HepG2 (cell line): Measurements from ENCODE around the gene XXYLT1. TPM values are rescaled to one million over a fixed set of nuclear protein-coding genes. Genes with fewer than 3 reads are reported as not detected.
A peak's percentile ranks its signal among the peaks of the same experiment; 100 is the strongest.

Source experiments
- CAMTA2 ChIP-seq: sonication (generic); formaldehyde crosslinking; IDR thresholded peaks from 2 replicates; pipeline ENCODE4 v1.4.0; 2020; ENCODE audit warnings: mild to moderate bottlenecking, missing genetic modification reagents, borderline replicate concordance
- FOXP1 ChIP-seq, 2 experiments: fragments of 450-650 bp in 1 of 2; IDR thresholded peaks; 2 replicates each; pipeline ENCODE4 v1.6.1; 2017 to 2018; ENCODE audit warnings: antibody characterized with exemption in 1 of 2
- KAT2B ChIP-seq: fragments of 150-350 bp; IDR thresholded peaks from 2 replicates; pipeline ENCODE4 v1.6.1; 2014; ENCODE audit warnings: low read depth, low read length, borderline replicate concordance
- MBNL3 ChIP-seq: fragments of 250-450 bp; sonication (Bioruptor Pico); conservative IDR thresholded peaks from 2 replicates; pipeline ENCODE4 v1.8.0; 2022; ENCODE audit warnings: mild to moderate bottlenecking, inconsistent platforms
- RFXAP ChIP-seq: sonication (generic); formaldehyde crosslinking; IDR thresholded peaks from 2 replicates; pipeline ENCODE4 v1.4.0; 2020; ENCODE audit warnings: missing genetic modification reagents, borderline replicate concordance
- SMAD3 ChIP-seq: sonication (generic); formaldehyde crosslinking; IDR thresholded peaks from 2 replicates; pipeline ENCODE4 v1.4.0; 2020; ENCODE audit warnings: missing genetic modification reagents
- SMAD9 ChIP-seq: sonication (generic); formaldehyde crosslinking; IDR thresholded peaks from 2 replicates; pipeline ENCODE4 v1.5.1; 2020; ENCODE audit warnings: mild to moderate bottlenecking, missing genetic modification reagents
- TBP ChIP-seq: sonication (generic); formaldehyde crosslinking; IDR thresholded peaks from 2 replicates; pipeline ENCODE4 v1.5.0; 2020; ENCODE audit warnings: missing genetic modification reagents
- TCF12 ChIP-seq, 2 experiments: fragments of 450-650 bp in 1 of 2; sonication (generic) in 1 of 2; formaldehyde crosslinking in 1 of 2; IDR thresholded peaks; 2 replicates each; pipeline versions ENCODE4 v1.6.1 to v1.8.0; 2017 to 2022; ENCODE audit warnings: antibody characterized with exemption in 1 of 2, mild to moderate bottlenecking in 1 of 2, missing genetic modification reagents in 1 of 2, moderate library complexity in 1 of 2
- YY1 ChIP-seq: IDR thresholded peaks from 2 replicates; pipeline ENCODE4 v1.6.1; 2011; ENCODE audit warnings: low read length, low read depth, moderate library complexity, mild to moderate bottlenecking; ENCODE audit not compliant: insufficient read depth, insufficient replicate concordance
- ZBTB20 ChIP-seq: sonication (generic); formaldehyde crosslinking; IDR thresholded peaks from 2 replicates; pipeline ENCODE4 v1.8.1; 2023; ENCODE audit warnings: missing genetic modification reagents, low read depth, mild to moderate bottlenecking, borderline replicate concordance
- ZMYM4 ChIP-seq: sonication (generic); formaldehyde crosslinking; IDR thresholded peaks from 2 replicates; pipeline ENCODE4 v1.8.1; 2023; ENCODE audit warnings: mild to moderate bottlenecking, missing genetic modification reagents
- ZNF512 ChIP-seq: sonication (generic); formaldehyde crosslinking; IDR thresholded peaks from 2 replicates; pipeline ENCODE4 v1.4.0; 2020; ENCODE audit warnings: mild to moderate bottlenecking, missing genetic modification reagents
- ZNF615 ChIP-seq: sonication (generic); formaldehyde crosslinking; IDR thresholded peaks from 2 replicates; pipeline ENCODE4 v1.5.0; 2020; ENCODE audit warnings: mild to moderate bottlenecking, missing genetic modification reagents, borderline replicate concordance
- ZNF839 ChIP-seq: sonication (generic); formaldehyde crosslinking; IDR thresholded peaks from 2 replicates; pipeline ENCODE4 v1.4.0; 2020; ENCODE audit warnings: missing genetic modification reagents, mild to moderate bottlenecking, borderline replicate concordance
- polyA plus RNA-seq, 8 experiments: library from polyadenylated mRNA; depleted of rRNA in 3 of 8; stranded (reverse) in 7 of 8; unstranded in 1 of 8; fragments of >200 nt; fragmentation: Illumina TruSeq in 4 of 8; extraction: Trizol in 4 of 8; gene quantifications; 2 replicates each; pipeline versions ENCODE4 v1.2.1 to v1.2.3, GENCODE V29; 2011 to 2016; ENCODE audit warnings: low read depth in 4 of 8, missing spikeins in 1 of 8, mixed read lengths in 1 of 8; ENCODE audit not compliant: insufficient read depth in 1 of 8
- total RNA-seq, 5 experiments: library from RNA; depleted of rRNA; stranded (reverse); fragments of >200 nt; fragmentation: Illumina TruSeq; extraction: Trizol; gene quantifications; 2 replicates each; pipeline ENCODE4 v1.2.3, GENCODE V29; 2016; ENCODE audit warnings: low read depth in 1 of 5
- TF ChIP-seq, protein P1 (sequence below): sonication (generic); formaldehyde crosslinking; IDR thresholded peaks from 2 replicates; pipeline ENCODE4 v1.8.0; 2022; ENCODE audit warnings: missing genetic modification reagents, mild to moderate bottlenecking, moderate library complexity, borderline replicate concordance
- TF ChIP-seq, protein P2 (sequence below): sonication (generic); formaldehyde crosslinking; IDR thresholded peaks from 2 replicates; pipeline ENCODE4 v1.4.0; 2020; ENCODE audit warnings: missing genetic modification reagents
- TF ChIP-seq, protein P3 (sequence below): sonication (generic); formaldehyde crosslinking; IDR thresholded peaks from 2 replicates; pipeline ENCODE4 v1.4.0; 2020; ENCODE audit warnings: missing genetic modification reagents

XXYLT1 gene
- total and polyA plus RNA-seq, 2 of the 13 experiments (the other 11 are each of a cell fraction or from before 2014, with no cell fraction given), result 17.7 to 19.0 TPM

- TF ChIP-seq, protein P1, sequence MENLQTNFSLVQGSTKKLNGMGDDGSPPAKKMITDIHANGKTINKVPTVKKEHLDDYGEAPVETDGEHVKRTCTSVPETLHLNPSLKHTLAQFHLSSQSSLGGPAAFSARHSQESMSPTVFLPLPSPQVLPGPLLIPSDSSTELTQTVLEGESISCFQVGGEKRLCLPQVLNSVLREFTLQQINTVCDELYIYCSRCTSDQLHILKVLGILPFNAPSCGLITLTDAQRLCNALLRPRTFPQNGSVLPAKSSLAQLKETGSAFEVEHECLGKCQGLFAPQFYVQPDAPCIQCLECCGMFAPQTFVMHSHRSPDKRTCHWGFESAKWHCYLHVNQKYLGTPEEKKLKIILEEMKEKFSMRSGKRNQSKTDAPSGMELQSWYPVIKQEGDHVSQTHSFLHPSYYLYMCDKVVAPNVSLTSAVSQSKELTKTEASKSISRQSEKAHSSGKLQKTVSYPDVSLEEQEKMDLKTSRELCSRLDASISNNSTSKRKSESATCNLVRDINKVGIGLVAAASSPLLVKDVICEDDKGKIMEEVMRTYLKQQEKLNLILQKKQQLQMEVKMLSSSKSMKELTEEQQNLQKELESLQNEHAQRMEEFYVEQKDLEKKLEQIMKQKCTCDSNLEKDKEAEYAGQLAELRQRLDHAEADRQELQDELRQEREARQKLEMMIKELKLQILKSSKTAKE (CRISPR knock-in tag), result peak; percentile 79
- peak; percentile 72 for TF ChIP-seq SMAD3 (CRISPR knock-in tag)
- no peak for TF ChIP-seq FOXP1 (IDR thresholded peaks at IDR 0.05)
- peak; percentile 93 for TF ChIP-seq FOXP1 (CRISPR knock-in tag; IDR thresholded peaks at IDR 0.05)
- no peak; the same call in 1 of the 2 replicates for TF ChIP-seq ZBTB20 (CRISPR knock-in tag)
- TF ChIP-seq ZNF615 (CRISPR knock-in tag), result no peak; the same call in 1 of the 2 replicates
- no peak for TF ChIP-seq ZNF512
- TF ChIP-seq, protein P2, sequence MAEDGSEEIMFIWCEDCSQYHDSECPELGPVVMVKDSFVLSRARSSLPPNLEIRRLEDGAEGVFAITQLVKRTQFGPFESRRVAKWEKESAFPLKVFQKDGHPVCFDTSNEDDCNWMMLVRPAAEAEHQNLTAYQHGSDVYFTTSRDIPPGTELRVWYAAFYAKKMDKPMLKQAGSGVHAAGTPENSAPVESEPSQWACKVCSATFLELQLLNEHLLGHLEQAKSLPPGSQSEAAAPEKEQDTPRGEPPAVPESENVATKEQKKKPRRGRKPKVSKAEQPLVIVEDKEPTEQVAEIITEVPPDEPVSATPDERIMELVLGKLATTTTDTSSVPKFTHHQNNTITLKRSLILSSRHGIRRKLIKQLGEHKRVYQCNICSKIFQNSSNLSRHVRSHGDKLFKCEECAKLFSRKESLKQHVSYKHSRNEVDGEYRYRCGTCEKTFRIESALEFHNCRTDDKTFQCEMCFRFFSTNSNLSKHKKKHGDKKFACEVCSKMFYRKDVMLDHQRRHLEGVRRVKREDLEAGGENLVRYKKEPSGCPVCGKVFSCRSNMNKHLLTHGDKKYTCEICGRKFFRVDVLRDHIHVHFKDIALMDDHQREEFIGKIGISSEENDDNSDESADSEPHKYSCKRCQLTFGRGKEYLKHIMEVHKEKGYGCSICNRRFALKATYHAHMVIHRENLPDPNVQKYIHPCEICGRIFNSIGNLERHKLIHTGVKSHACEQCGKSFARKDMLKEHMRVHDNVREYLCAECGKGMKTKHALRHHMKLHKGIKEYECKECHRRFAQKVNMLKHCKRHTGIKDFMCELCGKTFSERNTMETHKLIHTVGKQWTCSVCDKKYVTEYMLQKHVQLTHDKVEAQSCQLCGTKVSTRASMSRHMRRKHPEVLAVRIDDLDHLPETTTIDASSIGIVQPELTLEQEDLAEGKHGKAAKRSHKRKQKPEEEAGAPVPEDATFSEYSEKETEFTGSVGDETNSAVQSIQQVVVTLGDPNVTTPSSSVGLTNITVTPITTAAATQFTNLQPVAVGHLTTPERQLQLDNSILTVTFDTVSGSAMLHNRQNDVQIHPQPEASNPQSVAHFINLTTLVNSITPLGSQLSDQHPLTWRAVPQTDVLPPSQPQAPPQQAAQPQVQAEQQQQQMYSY (CRISPR knock-in tag), result no peak; the same call in 1 of the 2 replicates
- no peak for TF ChIP-seq TCF12 (IDR thresholded peaks at IDR 0.05)
- TF ChIP-seq TCF12 (CRISPR knock-in tag; IDR thresholded peaks at IDR 0.05), result 0 out of 2 replicates have a peak, but pooled peaks have one; percentile 33
- TF ChIP-seq RFXAP (CRISPR knock-in tag), result no peak
- no peak for TF ChIP-seq CAMTA2 (CRISPR knock-in tag)
- no peak for TF ChIP-seq TBP (CRISPR knock-in tag)
- TF ChIP-seq SMAD9 (CRISPR knock-in tag), result no peak
- TF ChIP-seq ZMYM4 (CRISPR knock-in tag), result peak; percentile 82
- no peak for TF ChIP-seq YY1
- no peak for TF ChIP-seq ZNF839
- no peak for TF ChIP-seq MBNL3 (CRISPR knock-in tag)
- TF ChIP-seq KAT2B, result no peak
- TF ChIP-seq, protein P3, sequence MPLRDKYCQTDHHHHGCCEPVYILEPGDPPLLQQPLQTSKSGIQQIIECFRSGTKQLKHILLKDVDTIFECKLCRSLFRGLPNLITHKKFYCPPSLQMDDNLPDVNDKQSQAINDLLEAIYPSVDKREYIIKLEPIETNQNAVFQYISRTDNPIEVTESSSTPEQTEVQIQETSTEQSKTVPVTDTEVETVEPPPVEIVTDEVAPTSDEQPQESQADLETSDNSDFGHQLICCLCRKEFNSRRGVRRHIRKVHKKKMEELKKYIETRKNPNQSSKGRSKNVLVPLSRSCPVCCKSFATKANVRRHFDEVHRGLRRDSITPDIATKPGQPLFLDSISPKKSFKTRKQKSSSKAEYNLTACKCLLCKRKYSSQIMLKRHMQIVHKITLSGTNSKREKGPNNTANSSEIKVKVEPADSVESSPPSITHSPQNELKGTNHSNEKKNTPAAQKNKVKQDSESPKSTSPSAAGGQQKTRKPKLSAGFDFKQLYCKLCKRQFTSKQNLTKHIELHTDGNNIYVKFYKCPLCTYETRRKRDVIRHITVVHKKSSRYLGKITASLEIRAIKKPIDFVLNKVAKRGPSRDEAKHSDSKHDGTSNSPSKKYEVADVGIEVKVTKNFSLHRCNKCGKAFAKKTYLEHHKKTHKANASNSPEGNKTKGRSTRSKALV (CRISPR knock-in tag), result peak; percentile 59
Observed at GRCh38 chr3:195198426-195199346, 72.3 kb downstream of the XXYLT1 start (continued).
